Measurements from ENCODE around the gene DHRS7C. TPM values are rescaled to one million over a fixed set of nuclear protein-coding genes. Genes with fewer than 3 reads are reported as not detected.
"Not testable (repeated sequence)": the region's sequence is repeated elsewhere in the genome, so short reads cannot be mapped to it uniquely, and the experiment has no call there.

DHRS7C gene
- total RNA-seq, 1 donor from 2014 or later = not detected

DNA sequence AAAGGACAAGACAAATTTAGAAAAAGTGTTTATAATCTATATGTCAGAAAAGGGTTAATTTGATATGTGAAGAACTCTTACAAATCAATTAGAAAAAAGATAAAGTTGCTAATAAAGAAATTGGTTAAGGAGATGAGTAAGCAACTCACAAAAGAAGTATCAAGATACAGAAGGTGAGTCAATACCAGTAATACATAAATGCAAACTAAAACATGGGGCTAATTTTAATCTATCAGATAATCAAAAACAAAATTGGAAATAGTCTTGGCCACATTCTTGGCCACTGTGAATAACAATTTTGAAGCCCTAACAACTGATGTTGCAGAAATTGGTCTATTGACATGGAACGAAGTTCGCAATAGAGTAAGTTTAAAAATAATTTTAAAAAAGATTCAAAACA lies 6.8 kb downstream of the DHRS7C start:
- no peak for TF ChIP-seq CTCF (IDR thresholded peaks at IDR 0.05; ENCODE audit: unreplicated experiment)

GRCh38 chr17:9783465-9783864 lies 7.9 kb downstream of the DHRS7C start:
- H3K27ac Mint-ChIP-seq; H3K9me3 Mint-ChIP-seq; H3K4me1 Mint-ChIP-seq; H3K4me3 Mint-ChIP-seq; DNase-seq (ENCODE audit: low spot score in 2 of 2, unreplicated experiment in 2 of 2); H3K36me3 Mint-ChIP-seq: not testable (repeated sequence)
- H3K27me3 Mint-ChIP-seq (ENCODE audit: low read depth) = peaks cover 34% of the 10 kb centered on the region

More for the DNA sequence above, 6.8 kb downstream of the DHRS7C start:
- no peaks in the 10 kb centered on the region for H3K36me3 Mint-ChIP-seq
- DNase-seq (ENCODE audit: low spot score in 2 of 2, unreplicated experiment in 2 of 2) = no peak
- H3K27me3 Mint-ChIP-seq (ENCODE audit: low read depth) = peaks cover 26% of the 10 kb centered on the region
- no peak overlapping the region for H3K27ac Mint-ChIP-seq
- H3K4me1 Mint-ChIP-seq = no peaks in the 10 kb centered on the region
- no peaks in the 10 kb centered on the region for H3K9me3 Mint-ChIP-seq
- H3K4me3 Mint-ChIP-seq = no peak overlapping the region

DNA sequence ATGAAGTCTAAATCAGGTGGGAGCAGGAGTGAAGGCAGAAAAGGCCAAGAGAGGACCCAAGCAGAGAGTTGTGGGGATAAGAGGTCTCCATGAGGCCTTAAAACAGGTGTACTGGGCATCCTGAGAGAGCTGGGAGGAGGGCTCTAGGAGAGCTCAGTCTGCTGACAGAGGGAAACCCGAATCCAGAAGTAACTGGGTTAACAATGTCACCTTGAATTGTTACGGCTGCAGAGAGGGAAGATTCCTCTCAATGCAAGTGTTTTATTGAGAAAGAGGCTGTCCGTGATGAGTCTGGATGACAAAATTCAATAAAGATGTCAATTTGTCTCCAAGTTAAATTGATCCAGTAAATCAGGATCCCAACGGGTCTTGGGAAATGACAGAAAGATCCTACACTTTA lies 8.3 kb downstream of the DHRS7C start:
- TF ChIP-seq CTCF (IDR thresholded peaks at IDR 0.05; ENCODE audit: unreplicated experiment) = no peak
- H3K9me3 Mint-ChIP-seq = no peaks in the 10 kb centered on the region
- H3K36me3 Mint-ChIP-seq = no peaks in the 10 kb centered on the region
- H3K27me3 Mint-ChIP-seq (ENCODE audit: low read depth) = peaks cover 36% of the 10 kb centered on the region
- no peaks in the 10 kb centered on the region for H3K4me1 Mint-ChIP-seq
- no peak overlapping the region for H3K4me3 Mint-ChIP-seq
- DNase-seq (ENCODE audit: low spot score in 2 of 2, unreplicated experiment in 2 of 2) = no peak
- no peak overlapping the region for H3K27ac Mint-ChIP-seq

DNA sequence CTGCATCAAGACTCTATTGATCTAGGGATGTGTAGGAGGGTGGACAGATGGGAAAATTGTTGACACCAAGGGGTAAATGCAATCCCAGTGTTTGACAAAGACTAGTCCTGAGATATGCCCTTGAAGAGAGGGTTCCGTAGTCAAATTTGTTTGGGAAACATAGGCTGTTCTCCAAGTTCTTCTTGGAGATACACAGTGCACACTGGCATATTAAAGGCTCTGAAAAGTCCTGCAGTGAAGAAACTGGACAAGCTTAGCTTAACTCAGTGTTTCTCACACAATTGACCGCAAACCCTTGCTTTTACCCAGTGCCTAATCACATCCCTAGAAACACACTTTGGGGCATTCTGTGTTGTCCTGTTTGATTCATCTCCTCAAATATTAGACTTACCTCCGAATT lies 10.8 kb downstream of the DHRS7C start:
- Mint-ChIP-seq H3K36me3 (no peaks in the 10 kb centered on the region), H3K4me1 (no peaks in the 10 kb centered on the region), H3K27ac (no peak overlapping the region), H3K4me3 (no peak overlapping the region), H3K9me3 (no peaks in the 10 kb centered on the region), H3K27me3 (ENCODE audit: low read depth) (peaks cover 49% of the 10 kb centered on the region)
- DNase-seq (ENCODE audit: low spot score in 2 of 2, unreplicated experiment in 2 of 2) = no peak
- TF ChIP-seq CTCF (IDR thresholded peaks at IDR 0.05; ENCODE audit: unreplicated experiment) = no peak

- H3K9me3 Mint-ChIP-seq = no peaks in the 10 kb centered on the region
- H3K36me3 Mint-ChIP-seq = no peaks in the 10 kb centered on the region
- no peak for TF ChIP-seq CTCF (IDR thresholded peaks at IDR 0.05; ENCODE audit: unreplicated experiment)
- no peak for DNase-seq (ENCODE audit: low spot score in 2 of 2, unreplicated experiment in 2 of 2)
- no peak overlapping the region for H3K4me3 Mint-ChIP-seq
- no peak overlapping the region for H3K27ac Mint-ChIP-seq
- H3K4me1 Mint-ChIP-seq = no peaks in the 10 kb centered on the region
- peaks cover 39% of the 10 kb centered on the region for H3K27me3 Mint-ChIP-seq (ENCODE audit: low read depth)
Measured at GRCh38 chr17:9776911-9777310, 14.5 kb downstream of the DHRS7C start.

DNA sequence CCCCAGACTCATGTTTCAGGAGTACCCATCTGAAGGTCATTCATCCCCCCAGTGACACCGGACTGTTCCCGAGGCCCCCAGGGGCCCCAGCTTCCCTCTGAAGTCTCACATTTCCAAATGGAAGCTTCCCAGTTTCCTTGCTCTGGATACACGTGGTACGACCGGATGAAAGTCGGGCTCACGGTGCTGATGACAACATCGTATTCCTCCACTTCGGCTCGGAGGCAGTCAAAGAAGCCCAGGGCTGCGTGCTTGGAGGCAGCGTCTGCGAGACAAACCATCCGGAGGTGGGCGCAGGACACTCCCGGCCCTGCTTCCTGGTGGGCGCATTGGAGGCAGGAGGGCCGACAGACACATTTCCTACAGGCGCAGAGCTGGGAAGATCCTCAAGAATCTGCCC lies 18.7 kb downstream of the DHRS7C start:
- Mint-ChIP-seq H3K27me3 (ENCODE audit: low read depth) (peaks cover 11% of the 10 kb centered on the region), H3K27ac (no peak overlapping the region), H3K36me3 (no peaks in the 10 kb centered on the region), H3K9me3 (no peaks in the 10 kb centered on the region), H3K4me1 (no peaks in the 10 kb centered on the region), H3K4me3 (no peak overlapping the region)
- DNase-seq (ENCODE audit: low spot score in 2 of 2, unreplicated experiment in 2 of 2) = no peak
- TF ChIP-seq CTCF (IDR thresholded peaks at IDR 0.05; ENCODE audit: unreplicated experiment) = no peak
